Stomach (tissue), 4 donors: ENCODE data around the gene CACFD1.

Experiments
- EP300 ChIP-seq: sonication (generic); formaldehyde crosslinking; IDR thresholded peaks from one replicate; pipeline ENCODE4 v1.6.1; 2017; ENCODE audit warnings: antibody characterized with exemption
- POLR2A ChIP-seq, 4 donors: fragments of 450-650 bp; IDR thresholded peaks; one replicate each; pipeline ENCODE4 v1.6.1; 2016; ENCODE audit warnings: antibody characterized with exemption in 4 of 4, control low read depth in 2 of 4, mild to moderate bottlenecking in 1 of 4, moderate library complexity in 1 of 4
- POLR2AphosphoS5 ChIP-seq, 3 donors: sonication (generic); formaldehyde crosslinking; IDR thresholded peaks; one replicate each; pipeline ENCODE4 v1.6.1; 2016; ENCODE audit warnings: antibody characterized with exemption in 3 of 3
- TF ChIP-seq, protein P1 (sequence below), 7 experiments: fragments of 450-650 bp in 4 of 7; fragments of 200-600 bp in 3 of 7; sonication (generic) in 3 of 7; IDR thresholded peaks; one replicate each; pipeline ENCODE4 v1.5.1; 2016 to 2019; ENCODE audit warnings: antibody characterized with exemption in 7 of 7, control low read depth in 2 of 7, mild to moderate bottlenecking in 1 of 7

DNA sequence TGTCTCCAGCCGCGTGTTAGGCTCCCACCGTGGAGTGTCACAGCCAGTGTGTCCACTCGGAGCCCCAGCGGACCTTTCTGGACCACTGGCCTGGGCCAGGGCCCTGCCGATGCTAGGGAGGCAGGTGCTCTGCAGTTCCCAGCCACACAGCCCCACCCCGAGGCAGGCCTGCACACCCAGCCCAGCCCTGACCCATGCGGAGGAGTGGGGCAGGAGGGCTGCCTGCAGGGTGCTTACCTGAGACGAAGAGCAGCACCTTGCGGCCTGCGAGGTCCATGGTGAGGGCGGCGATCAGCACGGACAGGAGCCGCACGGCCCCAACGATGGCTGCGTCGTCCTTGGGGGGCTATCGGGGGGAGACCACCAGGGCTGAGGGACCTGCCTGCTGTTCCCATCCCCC lies 14.0 kb downstream of the CACFD1 start:
- no peak for TF ChIP-seq POLR2A (IDR thresholded peaks at IDR 0.05)
- TF ChIP-seq, protein P1, sequence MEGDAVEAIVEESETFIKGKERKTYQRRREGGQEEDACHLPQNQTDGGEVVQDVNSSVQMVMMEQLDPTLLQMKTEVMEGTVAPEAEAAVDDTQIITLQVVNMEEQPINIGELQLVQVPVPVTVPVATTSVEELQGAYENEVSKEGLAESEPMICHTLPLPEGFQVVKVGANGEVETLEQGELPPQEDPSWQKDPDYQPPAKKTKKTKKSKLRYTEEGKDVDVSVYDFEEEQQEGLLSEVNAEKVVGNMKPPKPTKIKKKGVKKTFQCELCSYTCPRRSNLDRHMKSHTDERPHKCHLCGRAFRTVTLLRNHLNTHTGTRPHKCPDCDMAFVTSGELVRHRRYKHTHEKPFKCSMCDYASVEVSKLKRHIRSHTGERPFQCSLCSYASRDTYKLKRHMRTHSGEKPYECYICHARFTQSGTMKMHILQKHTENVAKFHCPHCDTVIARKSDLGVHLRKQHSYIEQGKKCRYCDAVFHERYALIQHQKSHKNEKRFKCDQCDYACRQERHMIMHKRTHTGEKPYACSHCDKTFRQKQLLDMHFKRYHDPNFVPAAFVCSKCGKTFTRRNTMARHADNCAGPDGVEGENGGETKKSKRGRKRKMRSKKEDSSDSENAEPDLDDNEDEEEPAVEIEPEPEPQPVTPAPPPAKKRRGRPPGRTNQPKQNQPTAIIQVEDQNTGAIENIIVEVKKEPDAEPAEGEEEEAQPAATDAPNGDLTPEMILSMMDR (IDR thresholded peaks at IDR 0.05): no peak
- no peak for TF ChIP-seq POLR2AphosphoS5 (IDR thresholded peaks at IDR 0.05)
- TF ChIP-seq EP300: no peak
